Activated CD4-positive, alpha-beta T cell treated with anti-CD3 and anti-CD28 coated beads, Interleukin-2, amount 50 U/mL, for 24 hours (primary cell): ENCODE results near the gene CDT1.
"Not testable (repeated sequence)": the region's sequence is repeated elsewhere in the genome, so short reads cannot be mapped to it uniquely, and the experiment has no call there.

Experiments used
- DNase-seq, 2 donors: peaks; one replicate each; pipeline ENCODE4 v3.0.0-alpha.2; 2020; ENCODE audit warnings: low read depth in 1 of 2, low spot score in 1 of 2

Gene CDT1

DNA sequence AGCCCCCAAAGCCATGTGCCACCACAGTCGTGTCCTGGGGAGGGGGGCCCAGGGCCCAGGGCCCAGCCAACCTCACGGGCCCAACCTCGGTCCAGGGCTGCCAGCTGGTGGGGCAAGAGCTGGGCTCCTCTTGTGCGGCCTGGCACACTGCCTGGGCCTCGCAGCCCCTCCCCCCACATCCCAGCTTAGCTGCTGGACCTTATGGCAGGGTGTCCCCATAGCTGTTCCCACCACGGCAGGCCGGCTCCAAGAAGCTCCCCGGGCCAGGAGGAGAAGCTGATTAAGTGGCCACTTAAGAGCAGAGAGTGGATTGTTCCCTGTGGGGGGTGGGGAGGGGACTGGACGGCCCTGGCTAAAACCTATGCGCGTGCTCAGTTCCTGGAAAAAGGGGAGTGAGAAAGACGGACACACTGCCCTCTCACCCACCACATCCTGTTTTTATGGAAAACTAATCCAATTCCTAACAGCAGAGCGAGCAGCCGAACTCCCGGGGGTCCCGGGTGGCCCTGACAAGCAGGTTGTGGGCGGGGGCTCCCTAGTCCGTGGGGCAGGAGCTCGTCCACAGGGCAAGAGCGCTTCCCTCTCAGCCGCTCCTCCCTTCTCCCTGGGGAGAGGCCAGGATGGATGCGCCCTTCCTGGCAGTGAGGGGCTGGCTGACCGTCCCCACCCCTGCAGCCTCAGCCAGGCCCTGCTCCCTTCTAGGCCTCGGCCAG, 35.4 kb upstream of the CDT1 start:
- no peak for DNase-seq

GRCh38 chr16:88769617-88770460, 33.8 kb upstream of the CDT1 start:
- no peak for DNase-seq

GRCh38 chr16:88770461-88771293, 32.9 kb upstream of the CDT1 start:
- no peak for DNase-seq

GRCh38 chr16:88771294-88771772, 32.3 kb upstream of the CDT1 start:
- DNase-seq = no peak

GRCh38 chr16:88771781-88772180, 31.8 kb upstream of the CDT1 start:
- not testable (repeated sequence) for DNase-seq

DNA sequence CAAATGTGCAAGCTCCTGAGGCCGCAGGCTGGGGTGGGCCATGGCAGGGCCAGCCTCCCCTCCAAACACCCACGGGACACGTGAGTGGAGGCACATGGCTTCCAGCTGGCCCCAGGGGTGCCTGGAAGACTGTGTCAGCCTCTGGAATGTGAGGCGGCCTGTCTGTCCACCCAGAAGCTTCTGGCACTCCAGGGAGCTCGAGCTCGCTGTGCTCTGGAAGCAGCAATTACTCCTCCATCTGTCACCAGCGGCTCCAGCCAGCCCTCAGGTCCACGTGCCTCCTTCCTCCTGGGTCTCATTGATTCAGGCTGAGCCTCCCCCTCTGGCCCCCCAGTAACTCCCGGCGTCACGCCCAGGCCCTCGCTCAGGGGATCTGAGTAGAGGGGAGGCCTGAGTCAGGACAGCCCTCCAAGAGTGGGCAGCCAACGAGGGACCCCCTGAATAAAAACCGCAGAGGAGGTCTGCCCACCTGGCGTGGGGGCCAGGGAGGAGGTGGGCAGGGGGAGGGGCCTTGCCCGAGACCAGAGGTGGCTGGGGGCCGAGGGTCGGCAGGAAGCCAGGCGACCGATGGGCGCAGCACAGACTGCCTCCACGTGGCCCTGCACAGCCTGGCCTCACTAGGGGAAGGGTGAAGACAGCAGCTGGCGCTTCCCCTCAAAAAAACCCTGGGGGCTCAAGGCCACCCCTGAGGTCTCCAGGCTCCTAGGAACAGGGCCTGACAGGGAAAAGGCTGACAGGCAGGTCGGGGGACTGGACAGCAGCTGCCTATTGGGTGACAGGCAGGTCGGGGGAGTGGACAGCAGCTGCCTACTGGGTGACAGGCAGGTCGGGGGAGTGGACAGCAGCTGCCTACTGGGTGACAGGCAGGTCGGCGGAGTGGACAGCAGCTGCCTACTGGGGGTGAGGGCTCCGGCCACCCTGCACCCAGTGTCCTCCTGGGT, 30.4 kb upstream of the CDT1 start:
- DNase-seq = no peak

DNA sequence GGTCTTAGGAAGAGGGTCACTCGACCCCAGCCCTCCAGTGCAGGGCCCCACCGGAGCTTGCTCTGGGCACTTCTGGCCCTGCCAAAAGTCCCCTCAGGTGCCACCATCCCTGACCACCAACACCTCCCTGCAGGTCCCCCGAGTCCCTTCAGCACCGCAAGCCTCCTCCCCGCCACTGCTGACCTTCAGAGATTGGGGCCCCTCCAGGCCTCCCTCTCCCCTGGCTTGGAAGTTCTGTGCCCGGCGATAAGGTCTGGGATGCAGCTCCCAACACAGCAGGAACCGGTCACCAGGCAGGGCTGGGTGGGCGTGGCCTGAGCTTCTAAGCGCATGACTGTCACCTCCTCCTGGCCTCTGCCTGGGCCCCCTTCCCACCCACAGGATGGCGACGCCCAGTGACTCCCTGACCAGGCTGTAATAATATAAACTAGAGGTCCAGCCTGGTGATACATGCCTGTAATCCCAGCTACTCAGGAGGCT, 29.7 kb upstream of the CDT1 start:
- DNase-seq = no peak

DNA sequence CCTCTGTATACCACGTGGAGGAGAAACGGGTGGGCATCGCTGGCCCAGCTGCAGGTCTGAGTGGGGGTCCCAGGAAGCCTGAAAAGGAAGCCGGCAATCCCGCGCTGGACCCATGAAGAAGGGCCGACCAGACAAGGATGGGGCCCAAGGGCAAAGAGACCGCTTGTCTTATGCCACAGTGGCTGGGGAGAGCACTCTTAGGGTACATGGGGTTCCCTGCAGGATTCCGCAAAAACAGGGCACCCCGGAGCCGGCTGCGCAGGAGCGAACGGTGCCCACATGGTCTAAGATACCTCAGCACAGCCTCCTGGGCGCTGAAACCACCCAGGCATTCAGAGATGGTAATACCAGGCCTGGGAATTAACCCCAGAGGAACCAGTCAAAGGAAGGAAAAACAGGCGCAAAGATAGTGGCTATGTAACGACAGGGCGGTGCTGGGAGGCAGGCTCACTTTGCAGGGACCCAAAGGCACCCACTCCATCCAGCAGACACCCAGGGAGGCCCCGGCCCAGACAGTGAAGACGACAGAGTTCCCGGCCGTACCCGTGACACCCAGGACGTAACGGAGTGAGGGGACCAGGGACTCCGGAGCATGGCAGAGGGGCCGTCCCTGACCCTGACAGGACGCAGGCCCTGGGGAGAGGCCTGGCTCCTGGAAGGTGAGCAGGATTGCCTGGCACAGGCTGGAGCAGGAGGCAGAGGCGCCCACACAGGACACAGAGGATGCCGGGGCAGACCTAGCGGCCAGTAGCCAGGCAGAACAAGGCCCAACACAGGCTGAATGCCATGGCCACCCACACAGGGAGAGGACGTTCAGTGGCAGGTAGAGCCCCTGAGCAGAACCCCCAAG, 28.8 kb upstream of the CDT1 start:
- no peak for DNase-seq

GRCh38 chr16:88775825-88776224, 27.8 kb upstream of the CDT1 start:
- no peak for DNase-seq

DNA sequence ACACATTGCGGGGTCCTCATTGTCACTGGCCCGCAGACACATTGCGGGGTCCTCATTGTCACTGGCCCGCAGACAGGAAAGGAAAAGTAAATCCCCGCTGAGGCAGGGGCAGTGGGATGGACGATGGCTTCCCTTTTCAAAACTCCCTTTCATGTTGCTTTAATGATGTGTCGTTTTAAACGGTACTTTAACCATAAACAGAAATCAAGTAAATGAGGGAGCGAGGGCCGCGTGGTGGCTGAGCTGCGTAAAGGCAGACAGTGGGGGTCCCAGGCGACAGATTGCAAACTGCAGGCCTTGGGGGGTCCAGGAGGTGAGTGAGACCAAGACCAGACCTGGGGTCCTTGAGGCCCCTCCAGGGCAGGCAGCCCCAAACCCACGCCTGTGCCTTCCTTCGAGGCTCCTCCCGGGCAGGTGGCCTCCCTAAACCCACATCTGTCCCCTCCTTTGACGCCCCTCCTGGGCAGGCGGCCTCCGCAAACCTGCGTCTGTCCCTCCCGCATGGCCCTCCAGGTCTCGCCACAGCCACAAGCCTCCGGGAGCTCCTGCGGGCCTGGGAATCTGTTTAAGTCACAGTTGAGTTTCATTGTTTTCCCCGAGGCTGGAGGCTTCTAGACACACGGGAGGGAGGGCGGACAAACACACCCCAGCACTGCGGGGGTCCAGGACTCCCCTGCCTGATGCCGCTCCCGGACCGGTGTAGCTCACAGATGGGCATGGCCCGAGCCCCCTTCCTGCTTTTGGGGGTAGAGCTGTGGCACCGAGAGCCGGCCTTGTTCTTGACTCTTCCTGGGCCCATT, 25.9 kb upstream of the CDT1 start:
- DNase-seq = no peak

DNA sequence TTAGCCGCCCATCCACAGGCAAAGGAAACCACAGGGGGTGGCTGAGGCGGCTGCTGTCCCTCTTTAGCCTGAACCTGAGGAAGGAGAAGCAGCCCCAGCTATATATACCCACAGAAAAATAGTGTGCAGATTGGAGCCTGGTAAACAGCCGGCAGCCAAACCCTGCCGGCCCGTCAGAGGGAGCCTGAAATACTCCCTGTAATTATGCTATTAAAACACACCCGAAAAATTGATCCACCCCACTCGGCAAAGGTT, 25.4 kb upstream of the CDT1 start:
- no peak for DNase-seq

DNA sequence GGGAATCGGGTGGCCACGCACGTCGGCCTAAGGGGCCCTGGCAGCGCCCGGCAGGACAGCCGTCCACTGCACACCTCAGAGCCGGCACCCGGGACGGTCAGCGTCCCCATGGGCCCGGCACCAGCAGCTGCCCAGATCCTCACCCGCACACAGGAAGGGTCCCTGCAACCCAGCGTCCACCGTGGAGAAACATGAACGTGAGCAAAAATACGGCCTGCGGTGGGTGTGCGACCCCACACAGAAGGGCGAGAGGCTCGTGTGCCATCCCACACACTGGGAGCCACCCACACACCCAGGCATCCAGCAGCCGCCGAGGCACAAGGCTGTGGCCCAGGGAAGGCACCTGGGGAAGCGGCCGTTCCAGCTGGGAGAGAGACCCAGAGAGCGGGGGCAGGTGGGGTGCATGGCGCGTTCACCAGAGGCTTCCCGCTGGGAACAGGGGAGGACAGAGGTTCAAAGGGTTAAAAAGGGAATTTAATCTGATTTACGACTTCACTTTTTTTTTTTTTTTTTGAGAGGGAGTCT, 25.0 kb upstream of the CDT1 start:
- no peak for DNase-seq

GRCh38 chr16:88779406-88780141, 24.0 kb upstream of the CDT1 start:
- no peak for DNase-seq

DNA sequence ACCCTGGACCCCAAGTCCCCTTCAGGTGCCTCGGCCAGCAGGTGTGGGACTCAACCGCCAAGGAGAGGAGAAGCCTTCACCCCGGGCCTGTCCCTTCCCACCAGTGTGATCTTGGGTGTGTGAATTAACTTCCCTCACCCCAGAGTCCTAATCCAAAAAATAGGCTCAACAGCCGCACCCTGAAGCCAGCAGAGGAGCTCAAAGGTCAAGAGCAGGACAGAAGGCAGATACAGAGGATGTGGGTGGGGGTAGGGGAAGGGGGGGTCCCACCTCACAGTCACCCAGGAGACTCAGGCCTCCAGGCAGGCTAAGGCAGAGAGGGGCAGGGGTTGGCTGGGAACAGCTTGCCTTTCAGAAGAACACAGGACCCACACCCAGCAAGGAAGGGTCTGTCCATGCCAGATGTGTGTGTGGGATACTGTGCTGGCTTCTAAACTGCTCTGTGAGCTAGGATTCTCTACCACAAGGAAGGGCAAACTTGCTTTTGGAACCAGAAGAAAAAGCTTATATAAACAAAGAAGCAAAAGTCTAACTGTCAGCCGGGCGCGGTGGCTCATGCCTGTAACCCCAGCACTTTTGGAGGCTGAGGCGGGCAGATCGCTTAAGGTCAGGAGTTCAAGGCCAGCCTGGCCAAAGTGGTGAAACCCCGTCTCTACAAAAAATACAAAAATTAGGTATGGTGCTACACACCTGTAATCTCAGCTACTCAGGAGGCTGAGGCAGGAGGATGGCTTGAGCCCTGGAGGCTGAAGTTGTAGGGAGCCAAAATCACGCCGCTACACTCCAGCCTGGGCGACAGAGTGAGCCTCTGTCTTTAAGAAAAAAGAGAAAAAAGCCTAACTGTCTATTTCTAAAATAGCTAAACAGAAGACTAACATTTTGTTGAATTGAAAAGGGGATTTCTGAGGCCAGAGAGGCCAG, 23.2 kb upstream of the CDT1 start:
- DNase-seq = no peak

- DNase-seq = peak in 1 of 2 donors; percentile 69
Observed at GRCh38 chr16:88781140-88782077, 22.2 kb upstream of the CDT1 start.
